Adrenal gland (tissue), 12 donors: Measurements from ENCODE around the gene S100A2. TPM values are rescaled to one million over a fixed set of nuclear protein-coding genes. Genes with fewer than 3 reads are reported as not detected.

Experiments
- DNase-seq, 7 donors: peaks; one replicate each; pipeline ENCODE4 v3.0.0-alpha.2; 2019 to 2020
- H3K27ac ChIP-seq, 5 donors: fragments of 200-600 bp; sonication (generic) in 4 of 5; 1 replicate in 3 of 5; 2 replicates in 2 of 5; pipeline versions ENCODE4 v1.5.1 to v1.8.0; 2016 to 2020; ENCODE audit warnings: mild to moderate bottlenecking in 1 of 5
- H3K27me3 ChIP-seq: fragments of 200-600 bp; 2 replicates; pipeline ENCODE4 v1.8.0; 2021
- H3K36me3 ChIP-seq, 2 donors: fragments of 200-600 bp; replicated peaks in 1 of 2; 1 replicate in 1 of 2; 2 replicates in 1 of 2; pipeline versions ENCODE4 v1.5.1 to v1.8.0; 2018 to 2022
- H3K4me1 ChIP-seq, 2 donors: fragments of 200-600 bp; replicated peaks in 1 of 2; 1 replicate in 1 of 2; 2 replicates in 1 of 2; pipeline versions ENCODE4 v1.5.1 to v1.8.0; 2018 to 2021
- H3K4me3 ChIP-seq, 4 donors: fragments of 200-600 bp; sonication (generic) in 3 of 4; one replicate each; pipeline ENCODE4 v1.5.1; 2016 to 2018
- H3K9me3 ChIP-seq, 3 donors: fragments of 200-600 bp; sonication (generic) in 1 of 3; replicated peaks in 1 of 3; 1 replicate in 2 of 3; 2 replicates in 1 of 3; pipeline versions ENCODE4 v1.5.1 to v1.8.0; 2016 to 2021
- CTCF ChIP-seq, 6 experiments: fragments of 450-650 bp in 4 of 6; fragments of 200-600 bp in 2 of 6; sonication (generic) in 1 of 6; IDR thresholded peaks; 1 replicate in 5 of 6; 2 replicates in 1 of 6; pipeline versions ENCODE4 v1.5.1 to v1.8.0; 2016 to 2021; ENCODE audit warnings: antibody characterized with exemption in 6 of 6, mild to moderate bottlenecking in 2 of 6, moderate library complexity in 1 of 6
- POLR2A ChIP-seq, 2 donors: fragments of 450-650 bp; IDR thresholded peaks; one replicate each; pipeline ENCODE4 v1.6.1; 2017; ENCODE audit warnings: antibody characterized with exemption in 2 of 2, mild to moderate bottlenecking in 2 of 2, moderate library complexity in 1 of 2
- WGBS, 4 donors: extraction: QIAGEN DNeasy Blood & Tissue Kit in 2 of 4; methylation state at CpG; one replicate each; pipeline versions ENCODE4 v1.1.5 to v1.1.7; 2013 to 2017; 5-methylcytosine and 5-hydroxymethylcytosine counted together
- intact Hi-C, 2 donors: fragments of 100-400 bp; cut with DNase I; formaldehyde crosslinking; loops; one replicate each; pipeline versions ENCODE4 v1.14.1 to v1.15.0; 2022 to 2023
- polyA plus RNA-seq, 3 donors: library from polyadenylated mRNA; stranded (reverse); fragments of 200-250 nt in 2 of 3; fragments of 350-450 nt in 1 of 3; fragmentation: Illumina TruSeq in 1 of 3; extraction: RNeasy Lipid Tissue Mini Kit (QIAGEN cat#74804) in 1 of 3; gene quantifications; one replicate each; pipeline ENCODE4 v1.2.3, GENCODE V29; 2013 to 2014
- total RNA-seq, 9 donors: library from RNA; depleted of rRNA in 4 of 9; stranded (reverse); fragments of >200 nt in 4 of 9; fragments of 120-200 nt in 1 of 9; fragmentation: NEBNext Ultra II Directional in 1 of 9; extraction: Animal tissue kit (Norgen Biotek cat#: 25700) in 1 of 9; gene quantifications; one replicate each; pipeline versions ENCODE4 v1.1.0 to v1.2.4, GENCODE V29; 2013 to 2023
- donor health status: healthy with polysubstance abuse.
- donor health status: Bipolar disorder and iron deficiency.
- donor health status: DM: yes; HTN: yes; CAD: no.
- donor health status: DM: no; HTN: no; CAD: no.
- donor health status: DM: no; HTN: no; CAD: no.
- donor health status: DM: yes; HTN: yes; CAD: no.

Gene S100A2
- total and polyA plus RNA-seq, 12 donors = 0.31 to 44.1 (median 1.3) TPM; not detected in 1

GRCh38 chr1:153536012-153536670 is 29.5 kb downstream of the S100A2 start:
- peak; percentile 42 to 82 for TF ChIP-seq POLR2A (IDR thresholded peaks at IDR 0.05)
- TF ChIP-seq CTCF (IDR thresholded peaks at IDR 0.05) = peak in 1 of 6 experiments; percentile 3
- no peaks in the 10 kb centered on the region for H3K27me3 ChIP-seq
- H3K9me3 ChIP-seq = no peaks in the 10 kb centered on the region
- no peaks in the 10 kb centered on the region for H3K36me3 ChIP-seq
- intact Hi-C loops = no loop called here
- H3K4me1 ChIP-seq = peaks cover 22 to 35% of the 10 kb centered on the region in 2 donors
- peak; percentile 74 to 93 (median 86) for DNase-seq
- peak overlapping the region; percentile 53 to 94 (median 86) for H3K27ac ChIP-seq
- H3K4me3 ChIP-seq = peak overlapping the region; percentile 18 to 72 (median 56)
- WGBS, 4 donors = 1 to 4% (median 2%) methylated on average over 5 to 38 of the region's 38 CpGs

- Histone ChIP-seq H3K27me3 (no peaks in the 10 kb centered on the region), H3K9me3 (no peaks in the 10 kb centered on the region), H3K36me3 (no peaks in the 10 kb centered on the region), H3K4me3 (peak within 1 kb of the TSS; percentile 34 to 72 (median 56)), H3K27ac (peak within 1 kb of the TSS; percentile 53 to 94 (median 86)), H3K4me1 (peaks cover 22 to 35% of the 10 kb centered on the region in 2 donors)
- DNase-seq = peak in 6 of 7 donors; percentile 62 to 82 (median 65)
- 22 to 71% (median 36%) methylated on average over 4 to 18 of the region's 18 CpGs for WGBS, 4 donors
- TF ChIP-seq CTCF (IDR thresholded peaks at IDR 0.05) (peak in 1 of 6 experiments; percentile 6), POLR2A (IDR thresholded peaks at IDR 0.05) (no peak)
- intact Hi-C loops = no loop called here
Observed at GRCh38 chr1:153535242-153536011, 30.2 kb downstream of the S100A2 start, which contains the start of gene S100A6. Gene S100A6, minus strand, starts transcription at chr1:153535991. Its CDS starts 652 bp downstream, at chr1:153535339.

- peak overlapping the region in 2 of 4 donors; percentile 65 to 72 for H3K4me3 ChIP-seq
- DNase-seq = no peak
- H3K27me3 ChIP-seq = no peaks in the 10 kb centered on the region
- peaks cover 22 to 35% of the 10 kb centered on the region in 2 donors for H3K4me1 ChIP-seq
- intact Hi-C loops = loop anchor here in 1 of 2 donors (5.0 kb wide), 1 partner anchor 32 kb away; the partner anchor contains the start of gene S100A2
- H3K27ac ChIP-seq = peak overlapping the region in 4 of 5 donors; percentile 83 to 94 (median 90)
- no peaks in the 10 kb centered on the region for H3K36me3 ChIP-seq
- TF ChIP-seq CTCF (IDR thresholded peaks at IDR 0.05) (no peak), POLR2A (IDR thresholded peaks at IDR 0.05) (no peak)
- no peaks in the 10 kb centered on the region for H3K9me3 ChIP-seq
- 69 to 97% (median 88%) methylated on average over 3 of the region's 3 CpGs for WGBS, 4 donors
Observed at GRCh38 chr1:153534925-153535241, 30.8 kb downstream of the S100A2 start.
